Measurements from ENCODE around the gene APCDD1L. TPM values are rescaled to one million over a fixed set of nuclear protein-coding genes. Genes with fewer than 3 reads are reported as not detected.
A peak's percentile ranks its signal among the peaks of the same experiment; 100 is the strongest.

The APCDD1L gene
- total and polyA plus RNA-seq, 4 donors, result 0.02 to 0.74 (median 0.31) TPM

DNA sequence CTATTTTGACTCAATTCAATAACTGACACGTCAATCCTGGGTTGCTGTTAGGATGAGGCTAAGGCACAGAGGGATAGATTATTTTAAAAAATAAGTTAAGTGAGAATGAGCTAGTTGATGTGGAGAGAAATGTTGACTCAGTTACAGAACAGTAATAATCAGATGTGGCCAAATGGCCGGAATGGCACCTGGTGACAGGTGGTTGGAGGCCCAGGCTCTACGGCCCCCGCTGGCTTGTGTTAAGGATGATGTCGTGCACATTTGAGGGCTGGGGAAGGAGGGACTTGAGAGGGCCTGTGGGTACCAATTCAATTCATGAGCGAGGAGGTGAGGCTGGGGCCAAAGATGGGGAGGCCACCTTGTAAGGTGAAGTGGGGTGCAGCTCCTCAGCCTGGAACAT is 31.7 kb downstream of the APCDD1L start:
- H3K9me3 ChIP-seq (ENCODE audit: control insufficient read depth in 4 of 4, insufficient read depth in 3 of 4, low read length in 3 of 4), result peaks cover 2 to 13% (median 6%) of the 10 kb centered on the region in 4 donors
- peaks cover 0 to 8% (median 1%) of the 10 kb centered on the region in 5 donors for H3K4me1 ChIP-seq (ENCODE audit: control insufficient read depth in 5 of 5, insufficient read depth in 5 of 5, low read length in 5 of 5)
- H3K36me3 ChIP-seq (ENCODE audit: control insufficient read depth in 4 of 4, insufficient read depth in 4 of 4, low read length in 4 of 4), result no peaks in the 10 kb centered on the region
- TF ChIP-seq CTCF (IDR thresholded peaks at IDR 0.05; ENCODE audit: control extremely low read depth, extremely low read depth), result no peak
- ATAC-seq (ENCODE audit: insufficient read depth, low FRiP score) (no peak), DNase-seq (no peak)
- H3K9ac ChIP-seq (ENCODE audit: insufficient read depth in 1 of 2, low read length in 2 of 2), result no peak overlapping the region
- H3K27me3 ChIP-seq (ENCODE audit: control insufficient read depth in 3 of 3, insufficient read depth in 3 of 3, low read length in 2 of 3), result no peaks in the 10 kb centered on the region
- 91 to 95% methylated on average over 6 of the region's 6 CpGs for WGBS, 2 donors
- no peak overlapping the region for H3K4me3 ChIP-seq
- no peak overlapping the region for H3K27ac ChIP-seq (ENCODE audit: low read depth in 1 of 2, low read length in 1 of 2)

DNA sequence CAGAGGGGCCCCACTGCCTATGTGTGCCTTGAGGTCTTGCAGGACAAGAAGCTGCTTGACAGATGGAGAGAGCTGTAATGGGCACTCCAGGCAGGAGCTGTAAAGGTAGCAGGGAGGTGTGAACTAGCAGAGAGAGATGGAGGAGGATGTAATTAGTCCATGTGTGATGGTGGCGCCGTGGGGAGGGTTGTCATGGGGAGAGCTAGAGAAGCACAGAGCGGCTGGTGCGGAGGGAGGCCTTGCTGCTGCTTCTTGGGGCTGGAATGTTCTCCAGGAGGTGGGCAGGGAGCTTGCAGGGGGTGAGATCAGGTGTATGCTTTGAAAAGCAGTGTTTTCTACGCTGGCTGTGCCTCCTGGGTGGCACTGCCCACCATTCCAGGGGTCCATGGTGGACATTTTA is 32.1 kb downstream of the APCDD1L start:
- DNase-seq (no peak), ATAC-seq (ENCODE audit: insufficient read depth, low FRiP score) (no peak)
- Histone ChIP-seq H3K27me3 (ENCODE audit: control insufficient read depth in 3 of 3, insufficient read depth in 3 of 3, low read length in 2 of 3) (no peaks in the 10 kb centered on the region), H3K4me3 (no peak overlapping the region), H3K9me3 (ENCODE audit: control insufficient read depth in 4 of 4, insufficient read depth in 3 of 4, low read length in 3 of 4) (peaks cover 2 to 13% (median 8%) of the 10 kb centered on the region in 4 donors), H3K27ac (ENCODE audit: low read depth in 1 of 2, low read length in 1 of 2) (no peak overlapping the region), H3K4me1 (ENCODE audit: control insufficient read depth in 5 of 5, insufficient read depth in 5 of 5, low read length in 5 of 5) (peaks cover 0 to 8% (median 1%) of the 10 kb centered on the region in 5 donors), H3K9ac (ENCODE audit: insufficient read depth in 1 of 2, low read length in 2 of 2) (no peak overlapping the region), H3K36me3 (ENCODE audit: control insufficient read depth in 4 of 4, insufficient read depth in 4 of 4, low read length in 4 of 4) (no peaks in the 10 kb centered on the region)
- WGBS, 2 donors, result 73 to 80% methylated on average over 5 of the region's 5 CpGs
- TF ChIP-seq CTCF (IDR thresholded peaks at IDR 0.05; ENCODE audit: control extremely low read depth, extremely low read depth), result no peak

DNA sequence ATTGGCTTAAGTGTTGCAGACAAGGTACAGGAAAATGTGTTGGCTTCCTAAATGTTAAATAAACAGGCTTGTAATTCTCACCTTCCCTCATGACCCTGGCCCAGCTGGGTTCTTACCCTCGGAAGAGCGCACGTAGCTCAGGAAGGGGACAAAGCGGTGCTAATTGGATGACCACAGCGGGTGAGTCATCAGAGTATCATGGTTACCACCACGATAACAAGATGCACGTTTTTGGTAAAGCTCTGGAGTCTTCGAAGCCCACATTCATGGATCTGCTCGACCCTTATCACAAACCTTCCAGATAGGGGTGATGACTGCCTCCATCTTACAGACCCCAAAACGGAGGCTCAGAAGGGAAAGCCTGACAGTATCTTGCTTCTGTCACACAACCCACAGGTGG is 32.8 kb downstream of the APCDD1L start:
- Histone ChIP-seq H3K4me3 (no peak overlapping the region), H3K9ac (ENCODE audit: insufficient read depth in 1 of 2, low read length in 2 of 2) (no peak overlapping the region), H3K4me1 (ENCODE audit: control insufficient read depth in 5 of 5, insufficient read depth in 5 of 5, low read length in 5 of 5) (peaks cover 0 to 8% (median 1%) of the 10 kb centered on the region in 5 donors), H3K27me3 (ENCODE audit: control insufficient read depth in 3 of 3, insufficient read depth in 3 of 3, low read length in 2 of 3) (no peaks in the 10 kb centered on the region), H3K9me3 (ENCODE audit: control insufficient read depth in 4 of 4, insufficient read depth in 3 of 4, low read length in 3 of 4) (peaks cover 2 to 13% (median 9%) of the 10 kb centered on the region in 4 donors), H3K27ac (ENCODE audit: low read depth in 1 of 2, low read length in 1 of 2) (no peak overlapping the region), H3K36me3 (ENCODE audit: control insufficient read depth in 4 of 4, insufficient read depth in 4 of 4, low read length in 4 of 4) (no peaks in the 10 kb centered on the region)
- ATAC-seq (ENCODE audit: insufficient read depth, low FRiP score), result no peak
- no peak for DNase-seq
- WGBS, 2 donors, result 76 to 81% methylated on average over 10 of the region's 10 CpGs
- TF ChIP-seq CTCF (IDR thresholded peaks at IDR 0.05; ENCODE audit: control extremely low read depth, extremely low read depth), result no peak

DNA sequence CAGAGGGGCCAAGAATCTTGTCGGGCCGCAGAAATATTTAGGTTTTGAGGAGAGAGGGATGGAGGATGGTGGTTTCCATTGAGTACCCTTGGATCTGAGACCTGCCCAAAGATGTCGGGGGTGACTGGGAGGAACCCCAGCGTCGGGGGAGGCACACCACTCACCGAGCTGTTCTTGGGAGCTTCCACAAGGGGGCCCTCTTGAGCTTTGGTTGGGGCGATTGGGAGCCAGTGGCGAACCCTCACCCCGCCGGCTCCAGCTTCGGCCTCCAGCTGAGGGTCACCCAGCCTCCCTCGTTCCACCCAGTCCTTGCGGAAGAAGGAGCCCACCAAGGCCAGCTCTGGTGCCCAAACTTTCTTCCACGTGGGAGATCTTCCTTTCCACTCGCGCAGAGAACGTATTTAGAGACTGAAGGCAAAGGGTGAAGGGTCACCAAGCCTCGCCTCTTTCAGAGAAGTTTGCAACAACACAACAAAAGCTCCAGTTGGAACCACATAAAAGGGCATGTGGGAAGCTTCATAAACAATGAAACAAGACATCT is 33.6 kb downstream of the APCDD1L start:
- H3K27ac ChIP-seq (ENCODE audit: low read depth in 1 of 2, low read length in 1 of 2), result no peak overlapping the region
- WGBS, 2 donors, result 24 to 28% methylated on average over 18 of the region's 18 CpGs

More for the DNA sequence above, 33.6 kb downstream of the APCDD1L start:
- no peaks in the 10 kb centered on the region for H3K36me3 ChIP-seq (ENCODE audit: control insufficient read depth in 4 of 4, insufficient read depth in 4 of 4, low read length in 4 of 4)
- H3K27me3 ChIP-seq (ENCODE audit: control insufficient read depth in 3 of 3, insufficient read depth in 3 of 3, low read length in 2 of 3), result no peaks in the 10 kb centered on the region
- DNase-seq, result peak; percentile 55 to 81 (median 74)
- peak; percentile 25 for TF ChIP-seq CTCF (IDR thresholded peaks at IDR 0.05; ENCODE audit: control extremely low read depth, extremely low read depth)
- H3K4me1 ChIP-seq (ENCODE audit: control insufficient read depth in 5 of 5, insufficient read depth in 5 of 5, low read length in 5 of 5), result peaks cover 0 to 8% (median 1%) of the 10 kb centered on the region in 5 donors
- no peak for ATAC-seq (ENCODE audit: insufficient read depth, low FRiP score)
- no peak overlapping the region for H3K9ac ChIP-seq (ENCODE audit: insufficient read depth in 1 of 2, low read length in 2 of 2)
- peaks cover 2 to 17% (median 9%) of the 10 kb centered on the region in 4 donors for H3K9me3 ChIP-seq (ENCODE audit: control insufficient read depth in 4 of 4, insufficient read depth in 3 of 4, low read length in 3 of 4)
- no peak overlapping the region for H3K4me3 ChIP-seq

Data from lung (tissue), 12 donors.